Panc1 (cell line): Measurements from ENCODE around the gene GC. TPM values are rescaled to one million over a fixed set of nuclear protein-coding genes. Genes with fewer than 3 reads are reported as not detected.

Experiments
- ATAC-seq: fragments of 200-7000 bp; cut with Tn5 transposase; 2 replicates; pipeline ENCODE4 v1.9.1; 2020; ENCODE audit warnings: mild to moderate bottlenecking, moderate library complexity
- BruUV-seq: library from RNA; stranded (reverse); fragments of 400-500 nt; replicated peaks from 2 replicates; lab custom pipeline; 2021; lab: Mats Ljungman, UMichigan
- CTCF ChIA-PET: fragments of 300-600 bp; sonication (Branson Sonifier 250); formaldehyde crosslinking; loops from one replicate; lab custom pipeline; 2022; ENCODE audit warnings: antibody characterized with exemption; lab: Charles Lee
- POLR2A ChIA-PET: fragments of 300-600 bp; sonication (Branson Sonifier 250); formaldehyde crosslinking; loops from one replicate; lab custom pipeline; 2022; ENCODE audit warnings: antibody characterized with exemption; lab: Charles Lee
- DNase-seq: peaks from one replicate; pipeline ENCODE4 v3.0.0-alpha.2; 2010; ENCODE audit warnings: low read depth, low spot score
- H3K27ac ChIP-seq: 2 replicates; pipeline ENCODE4 v1.5.1; 2011; ENCODE audit warnings: mild to moderate bottlenecking, low read length, inconsistent platforms
- H3K27me3 ChIP-seq: fragments of 200-500 bp; sonication (Bioruptor generic); 2 replicates; pipeline ENCODE4 v1.6.0; 2014; ENCODE audit warnings: low read length, inconsistent platforms; ENCODE audit not compliant: control insufficient read depth, insufficient read depth
- H3K36me3 ChIP-seq: fragments of 200-500 bp; sonication (Bioruptor generic); 2 replicates; pipeline ENCODE4 v1.5.1; 2014; ENCODE audit warnings: inconsistent platforms, mild to moderate bottlenecking, low read length, moderate library complexity; ENCODE audit not compliant: control insufficient read depth, insufficient read depth
- H3K4me1 ChIP-seq: 2 replicates; pipeline ENCODE4 v1.5.1; 2011; ENCODE audit warnings: inconsistent platforms, mild to moderate bottlenecking, low read length, moderate library complexity; ENCODE audit not compliant: control insufficient read depth, insufficient read depth
- H3K4me3 ChIP-seq, 2 experiments: 2 replicates each; pipeline ENCODE4 v1.5.1; 2011 to 2012; ENCODE audit warnings: low read depth in 2 of 2, low read length in 2 of 2, mild to moderate bottlenecking in 2 of 2, inconsistent platforms in 1 of 2, moderate library complexity in 1 of 2
- H3K9me3 ChIP-seq: fragments of 200-500 bp; sonication (Bioruptor generic); 2 replicates; pipeline ENCODE4 v1.5.1; 2014; ENCODE audit warnings: low read depth, mild to moderate bottlenecking, inconsistent platforms, low read length, moderate library complexity; ENCODE audit not compliant: control insufficient read depth, insufficient read depth
- POLR2AphosphoS5 ChIP-seq: IDR thresholded peaks from 2 replicates; pipeline ENCODE4 v1.6.1; 2012; ENCODE audit warnings: mild to moderate bottlenecking, low read depth, low read length, moderate library complexity
- SIN3A ChIP-seq: IDR thresholded peaks from 2 replicates; pipeline ENCODE4 v1.6.1; 2012; ENCODE audit warnings: low read depth, mild to moderate bottlenecking, low read length, moderate library complexity, borderline replicate concordance; ENCODE audit not compliant: insufficient read depth
- TCF7L2 ChIP-seq: IDR thresholded peaks from 2 replicates; pipeline ENCODE4 v1.6.1; 2011; ENCODE audit warnings: mild to moderate bottlenecking, low read depth, low read length, inconsistent platforms
- in situ Hi-C: cut with HindIII; loops from 2 replicates; pipeline ENCODE4 v1.10.0; 2016; ENCODE audit warnings: low sequenced_read_pairs, low pct_unique_long_range_greater_than_20kb
- intact Hi-C: fragments of 100-400 bp; cut with micrococcal nuclease; formaldehyde crosslinking; loops from one replicate; pipeline ENCODE4 v1.10.0; 2022; ENCODE audit not compliant: unreplicated experiment
- total RNA-seq: library from RNA; stranded (reverse); gene quantifications from one replicate; pipeline ENCODE4 v1.2.1, GENCODE V29; 2021; ENCODE audit not compliant: unreplicated experiment
- TF ChIP-seq, protein P1 (sequence below), 2 experiments: IDR thresholded peaks; 2 replicates each; pipeline ENCODE4 v1.6.1; 2011 to 2012; ENCODE audit warnings: low read depth in 2 of 2, control low read depth in 1 of 2, low read length in 1 of 2, mild to moderate bottlenecking in 1 of 2, moderate library complexity in 1 of 2; ENCODE audit not compliant: insufficient read depth in 1 of 2
- TF ChIP-seq, protein P2 (sequence below): fragments of 450-650 bp; IDR thresholded peaks from 2 replicates; pipeline ENCODE4 v1.5.1; 2017; ENCODE audit warnings: mild to moderate bottlenecking

The GC gene
- total RNA-seq, 1 experiment from 2014 or later: 0.31 TPM

DNA sequence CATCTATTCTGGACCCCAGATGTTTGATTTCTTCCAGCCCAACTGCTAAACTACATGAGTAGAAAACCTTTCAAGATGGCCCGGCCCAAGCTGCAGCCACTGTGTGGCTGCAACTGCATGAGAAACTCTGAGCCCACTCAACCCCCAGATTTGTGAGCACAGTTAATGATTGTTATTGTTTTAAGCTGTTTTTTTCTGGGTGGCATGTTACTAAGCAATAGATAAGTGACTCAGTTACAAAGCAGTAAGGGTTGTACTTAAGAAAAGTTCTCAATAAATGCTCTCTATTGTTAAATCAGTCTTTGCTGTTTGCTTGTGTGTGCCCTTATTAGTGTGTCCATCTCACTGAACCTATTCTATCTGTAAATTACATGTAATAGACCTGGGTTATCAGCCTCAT is 51.8 kb downstream of the GC start:
- Histone ChIP-seq H3K27ac (no peak overlapping the region), H3K9me3 (no peaks in the 10 kb centered on the region), H3K4me3 (no peak overlapping the region), H3K4me1 (no peaks in the 10 kb centered on the region), H3K36me3 (no peaks in the 10 kb centered on the region), H3K27me3 (no peaks in the 10 kb centered on the region)
- ATAC-seq (no peak), DNase-seq (no peak)
- in situ Hi-C loops (no loop called here), intact Hi-C loops (loop anchor here (5.0 kb wide), 2 partner anchors 555 to 570 kb away; no protein-coding TSS in a partner anchor)
- TF ChIP-seq, protein P1, sequence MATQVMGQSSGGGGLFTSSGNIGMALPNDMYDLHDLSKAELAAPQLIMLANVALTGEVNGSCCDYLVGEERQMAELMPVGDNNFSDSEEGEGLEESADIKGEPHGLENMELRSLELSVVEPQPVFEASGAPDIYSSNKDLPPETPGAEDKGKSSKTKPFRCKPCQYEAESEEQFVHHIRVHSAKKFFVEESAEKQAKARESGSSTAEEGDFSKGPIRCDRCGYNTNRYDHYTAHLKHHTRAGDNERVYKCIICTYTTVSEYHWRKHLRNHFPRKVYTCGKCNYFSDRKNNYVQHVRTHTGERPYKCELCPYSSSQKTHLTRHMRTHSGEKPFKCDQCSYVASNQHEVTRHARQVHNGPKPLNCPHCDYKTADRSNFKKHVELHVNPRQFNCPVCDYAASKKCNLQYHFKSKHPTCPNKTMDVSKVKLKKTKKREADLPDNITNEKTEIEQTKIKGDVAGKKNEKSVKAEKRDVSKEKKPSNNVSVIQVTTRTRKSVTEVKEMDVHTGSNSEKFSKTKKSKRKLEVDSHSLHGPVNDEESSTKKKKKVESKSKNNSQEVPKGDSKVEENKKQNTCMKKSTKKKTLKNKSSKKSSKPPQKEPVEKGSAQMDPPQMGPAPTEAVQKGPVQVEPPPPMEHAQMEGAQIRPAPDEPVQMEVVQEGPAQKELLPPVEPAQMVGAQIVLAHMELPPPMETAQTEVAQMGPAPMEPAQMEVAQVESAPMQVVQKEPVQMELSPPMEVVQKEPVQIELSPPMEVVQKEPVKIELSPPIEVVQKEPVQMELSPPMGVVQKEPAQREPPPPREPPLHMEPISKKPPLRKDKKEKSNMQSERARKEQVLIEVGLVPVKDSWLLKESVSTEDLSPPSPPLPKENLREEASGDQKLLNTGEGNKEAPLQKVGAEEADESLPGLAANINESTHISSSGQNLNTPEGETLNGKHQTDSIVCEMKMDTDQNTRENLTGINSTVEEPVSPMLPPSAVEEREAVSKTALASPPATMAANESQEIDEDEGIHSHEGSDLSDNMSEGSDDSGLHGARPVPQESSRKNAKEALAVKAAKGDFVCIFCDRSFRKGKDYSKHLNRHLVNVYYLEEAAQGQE (IDR thresholded peaks at IDR 0.05; ENCODE audit: insufficient read depth in 1 of 2, low read depth in 2 of 2, low read length in 1 of 2): no peak
- TF ChIP-seq SIN3A (no peak), POLR2AphosphoS5 (no peak), TCF7L2 (no peak)
- TF ChIP-seq, protein P2, sequence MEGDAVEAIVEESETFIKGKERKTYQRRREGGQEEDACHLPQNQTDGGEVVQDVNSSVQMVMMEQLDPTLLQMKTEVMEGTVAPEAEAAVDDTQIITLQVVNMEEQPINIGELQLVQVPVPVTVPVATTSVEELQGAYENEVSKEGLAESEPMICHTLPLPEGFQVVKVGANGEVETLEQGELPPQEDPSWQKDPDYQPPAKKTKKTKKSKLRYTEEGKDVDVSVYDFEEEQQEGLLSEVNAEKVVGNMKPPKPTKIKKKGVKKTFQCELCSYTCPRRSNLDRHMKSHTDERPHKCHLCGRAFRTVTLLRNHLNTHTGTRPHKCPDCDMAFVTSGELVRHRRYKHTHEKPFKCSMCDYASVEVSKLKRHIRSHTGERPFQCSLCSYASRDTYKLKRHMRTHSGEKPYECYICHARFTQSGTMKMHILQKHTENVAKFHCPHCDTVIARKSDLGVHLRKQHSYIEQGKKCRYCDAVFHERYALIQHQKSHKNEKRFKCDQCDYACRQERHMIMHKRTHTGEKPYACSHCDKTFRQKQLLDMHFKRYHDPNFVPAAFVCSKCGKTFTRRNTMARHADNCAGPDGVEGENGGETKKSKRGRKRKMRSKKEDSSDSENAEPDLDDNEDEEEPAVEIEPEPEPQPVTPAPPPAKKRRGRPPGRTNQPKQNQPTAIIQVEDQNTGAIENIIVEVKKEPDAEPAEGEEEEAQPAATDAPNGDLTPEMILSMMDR: no peak
- CTCF ChIA-PET: interaction anchor here (0.7 kb wide), 1 partner anchor 1416 kb away, joined by 3 read pairs; no protein-coding TSS in a partner anchor
- BruUV-seq: no TSS peak
- POLR2A ChIA-PET: no interaction called here

DNA sequence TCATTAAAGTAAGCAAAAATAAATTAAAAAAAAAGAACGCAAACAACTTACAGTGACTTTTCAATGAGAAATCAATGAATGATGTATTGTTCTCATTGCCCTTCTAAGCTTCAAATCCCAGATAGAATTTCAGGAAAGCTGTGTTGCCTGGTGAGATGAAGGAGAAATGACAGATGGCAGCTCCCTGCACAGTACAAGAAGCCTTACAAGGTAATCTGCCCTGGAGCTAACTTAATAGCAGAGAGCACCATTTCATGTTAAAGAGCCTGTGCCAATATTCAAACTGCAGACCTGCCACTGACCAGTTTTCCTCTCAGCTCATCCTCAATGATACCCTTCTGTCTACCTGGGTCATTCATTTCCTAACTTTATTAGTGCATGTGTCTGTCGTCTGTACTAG is 54.0 kb downstream of the GC start:
- no peak for TF ChIP-seq SIN3A
- TF ChIP-seq, protein P2: no peak
- TF ChIP-seq, protein P1 (IDR thresholded peaks at IDR 0.05; ENCODE audit: insufficient read depth in 1 of 2, low read depth in 2 of 2, low read length in 1 of 2): no peak
- TF ChIP-seq TCF7L2: no peak
- TF ChIP-seq POLR2AphosphoS5: no peak
- POLR2A ChIA-PET: no interaction called here
- no peak overlapping the region for H3K27ac ChIP-seq
- DNase-seq (no peak), ATAC-seq (no peak)
- no peaks in the 10 kb centered on the region for H3K4me1 ChIP-seq
- intact Hi-C loops (loop anchor here (5.0 kb wide), 2 partner anchors 557 to 572 kb away; no protein-coding TSS in a partner anchor), in situ Hi-C loops (no loop called here)
- no peak overlapping the region for H3K4me3 ChIP-seq
- H3K36me3 ChIP-seq: no peaks in the 10 kb centered on the region
- BruUV-seq: no TSS peak
- CTCF ChIA-PET: no interaction called here
- H3K27me3 ChIP-seq: no peaks in the 10 kb centered on the region
- H3K9me3 ChIP-seq: no peaks in the 10 kb centered on the region
